ENCODE data around the gene ESR1.

ESR1 gene

DNA sequence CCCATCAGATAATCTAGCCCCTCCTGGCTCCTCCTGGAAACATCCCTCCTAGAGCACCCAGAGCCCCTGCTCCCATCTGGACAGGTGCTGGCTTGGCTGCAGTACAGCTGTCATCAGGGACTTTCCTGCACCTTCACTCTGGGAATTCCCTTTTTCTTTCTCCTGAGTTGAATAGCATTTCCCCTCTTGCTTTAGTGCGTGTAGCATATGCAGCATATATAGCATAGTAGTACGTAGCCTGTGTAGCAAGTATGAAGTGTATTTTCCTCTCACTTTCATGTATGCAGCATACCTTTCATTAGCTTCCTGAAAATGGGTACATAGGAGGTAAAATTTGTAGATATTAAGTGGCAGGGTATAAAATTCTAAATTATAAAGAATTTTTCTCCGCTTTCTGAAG lies 352.9 kb downstream of the ESR1 start:
- TF ChIP-seq, protein P1, sequence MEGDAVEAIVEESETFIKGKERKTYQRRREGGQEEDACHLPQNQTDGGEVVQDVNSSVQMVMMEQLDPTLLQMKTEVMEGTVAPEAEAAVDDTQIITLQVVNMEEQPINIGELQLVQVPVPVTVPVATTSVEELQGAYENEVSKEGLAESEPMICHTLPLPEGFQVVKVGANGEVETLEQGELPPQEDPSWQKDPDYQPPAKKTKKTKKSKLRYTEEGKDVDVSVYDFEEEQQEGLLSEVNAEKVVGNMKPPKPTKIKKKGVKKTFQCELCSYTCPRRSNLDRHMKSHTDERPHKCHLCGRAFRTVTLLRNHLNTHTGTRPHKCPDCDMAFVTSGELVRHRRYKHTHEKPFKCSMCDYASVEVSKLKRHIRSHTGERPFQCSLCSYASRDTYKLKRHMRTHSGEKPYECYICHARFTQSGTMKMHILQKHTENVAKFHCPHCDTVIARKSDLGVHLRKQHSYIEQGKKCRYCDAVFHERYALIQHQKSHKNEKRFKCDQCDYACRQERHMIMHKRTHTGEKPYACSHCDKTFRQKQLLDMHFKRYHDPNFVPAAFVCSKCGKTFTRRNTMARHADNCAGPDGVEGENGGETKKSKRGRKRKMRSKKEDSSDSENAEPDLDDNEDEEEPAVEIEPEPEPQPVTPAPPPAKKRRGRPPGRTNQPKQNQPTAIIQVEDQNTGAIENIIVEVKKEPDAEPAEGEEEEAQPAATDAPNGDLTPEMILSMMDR (conservative IDR thresholded peaks at IDR 0.05): no peak
- H3K27ac ChIP-seq: no peak overlapping the region

- TF ChIP-seq, protein P1 (conservative IDR thresholded peaks at IDR 0.05): no peak
- no peak overlapping the region; the same call in 1 of the 2 replicates for H3K27ac ChIP-seq
These were observed 354.0 kb downstream of the ESR1 start for GRCh38 chr6:152161501-152161900.

DNA sequence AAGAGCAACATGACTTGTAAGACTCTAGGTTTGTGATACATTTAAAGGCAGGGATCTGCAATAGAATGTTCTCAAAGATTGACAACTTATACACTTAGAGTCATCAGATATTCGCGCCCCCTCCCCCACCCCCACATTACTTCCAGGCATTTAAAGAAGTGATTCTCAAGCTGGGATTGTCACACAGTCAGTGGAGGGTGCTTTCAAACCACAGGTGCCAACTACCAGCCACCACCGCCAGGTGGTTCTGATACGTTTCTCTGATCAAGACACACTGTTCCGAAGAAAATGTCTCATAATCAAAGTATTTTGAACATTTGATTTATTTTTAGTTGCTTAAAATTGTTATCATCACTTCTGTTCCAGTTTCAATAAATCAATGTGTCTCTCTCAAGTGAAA lies 357.5 kb downstream of the ESR1 start:
- no peak overlapping the region for H3K27ac ChIP-seq
- TF ChIP-seq, protein P1 (conservative IDR thresholded peaks at IDR 0.05): no peak

DNA sequence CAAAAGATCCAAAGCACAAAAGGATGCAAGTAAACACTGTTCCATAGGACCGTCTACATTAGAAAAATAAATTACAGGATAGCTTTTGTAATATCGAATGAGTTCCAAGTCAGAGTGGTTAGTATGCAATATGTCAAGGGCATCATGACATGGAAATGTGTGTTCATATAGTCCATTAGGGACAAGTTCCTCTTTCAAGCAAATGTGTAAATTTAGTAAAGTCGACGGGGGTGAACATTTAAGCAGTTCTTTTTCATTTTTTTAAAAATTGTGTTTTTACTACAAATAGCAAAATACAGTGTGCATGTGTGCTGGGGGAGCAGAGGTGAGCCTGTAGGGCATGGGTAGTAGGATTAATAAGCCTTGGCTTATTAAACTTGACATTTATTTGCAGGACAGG lies 359.0 kb downstream of the ESR1 start:
- H3K27ac ChIP-seq: no peak overlapping the region

GRCh38 chr6:152166897-152167296 lies 359.4 kb downstream of the ESR1 start:
- TF ChIP-seq, protein P1 (conservative IDR thresholded peaks at IDR 0.05): no peak

More for the DNA sequence above, 359.0 kb downstream of the ESR1 start:
- TF ChIP-seq, protein P1 (conservative IDR thresholded peaks at IDR 0.05): no peak

GRCh38 chr6:152167641-152168603 lies 360.4 kb downstream of the ESR1 start:
- TF ChIP-seq, protein P1 (conservative IDR thresholded peaks at IDR 0.05): no peak
- no peak overlapping the region for H3K27ac ChIP-seq

More at GRCh38 chr6:152166897-152167296, 359.4 kb downstream of the ESR1 start:
- H3K27ac ChIP-seq: no peak overlapping the region

GRCh38 chr6:152170313-152170701 lies 362.8 kb downstream of the ESR1 start:
- TF ChIP-seq, protein P1 (conservative IDR thresholded peaks at IDR 0.05): no peak
- no peak overlapping the region for H3K27ac ChIP-seq

Measured in VCaP (cell line).